GM12874 (cell line): ENCODE results near the gene POLN.

ENCODE experiments used
- TF ChIP-seq, protein P1 (sequence below): IDR thresholded peaks from 2 replicates; pipeline ENCODE4 v1.5.1; 2011; ENCODE audit warnings: low read depth, mild to moderate bottlenecking, control low read depth, low read length, moderate library complexity; ENCODE audit not compliant: insufficient read depth

POLN gene

DNA sequence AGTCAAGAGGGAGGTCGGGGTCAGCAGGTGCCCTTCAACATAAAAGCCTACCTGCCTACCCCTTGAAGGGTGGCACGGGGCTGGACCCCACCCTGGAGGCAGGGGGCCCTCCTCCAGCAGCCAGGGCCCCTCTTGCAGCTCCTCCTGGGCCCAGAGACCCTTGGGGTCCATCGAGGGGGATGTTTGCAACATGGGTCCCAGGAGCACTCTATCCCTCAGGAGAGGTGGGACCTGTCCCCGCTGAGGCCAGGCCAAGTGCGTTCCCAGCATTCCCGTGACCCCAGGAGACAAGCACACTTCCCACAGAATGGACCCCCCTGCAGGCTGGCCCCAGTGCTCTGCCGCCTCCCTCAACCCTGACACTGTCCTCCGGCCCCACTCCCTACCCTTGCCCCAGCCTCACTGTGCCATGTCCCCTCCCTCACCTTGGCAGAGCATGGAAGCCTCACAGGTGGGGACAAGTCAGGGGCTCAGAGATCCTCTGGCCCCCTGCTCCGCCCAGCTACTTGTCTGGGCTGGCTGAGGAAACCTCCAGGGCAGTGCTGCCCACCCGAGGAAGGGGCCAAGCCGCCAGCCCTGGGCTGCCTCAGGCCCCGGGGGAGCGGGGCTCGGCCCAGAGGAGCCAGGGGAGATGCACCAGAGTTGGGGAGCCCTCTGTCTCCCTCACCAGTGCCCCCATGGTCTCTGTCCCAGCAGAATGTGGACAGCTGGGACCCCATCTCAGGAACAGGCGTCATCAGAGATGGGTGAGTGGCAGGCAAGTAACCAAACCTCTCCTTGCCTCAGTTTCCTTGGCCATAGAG, 17.8 kb upstream of the POLN start:
- TF ChIP-seq, protein P1, sequence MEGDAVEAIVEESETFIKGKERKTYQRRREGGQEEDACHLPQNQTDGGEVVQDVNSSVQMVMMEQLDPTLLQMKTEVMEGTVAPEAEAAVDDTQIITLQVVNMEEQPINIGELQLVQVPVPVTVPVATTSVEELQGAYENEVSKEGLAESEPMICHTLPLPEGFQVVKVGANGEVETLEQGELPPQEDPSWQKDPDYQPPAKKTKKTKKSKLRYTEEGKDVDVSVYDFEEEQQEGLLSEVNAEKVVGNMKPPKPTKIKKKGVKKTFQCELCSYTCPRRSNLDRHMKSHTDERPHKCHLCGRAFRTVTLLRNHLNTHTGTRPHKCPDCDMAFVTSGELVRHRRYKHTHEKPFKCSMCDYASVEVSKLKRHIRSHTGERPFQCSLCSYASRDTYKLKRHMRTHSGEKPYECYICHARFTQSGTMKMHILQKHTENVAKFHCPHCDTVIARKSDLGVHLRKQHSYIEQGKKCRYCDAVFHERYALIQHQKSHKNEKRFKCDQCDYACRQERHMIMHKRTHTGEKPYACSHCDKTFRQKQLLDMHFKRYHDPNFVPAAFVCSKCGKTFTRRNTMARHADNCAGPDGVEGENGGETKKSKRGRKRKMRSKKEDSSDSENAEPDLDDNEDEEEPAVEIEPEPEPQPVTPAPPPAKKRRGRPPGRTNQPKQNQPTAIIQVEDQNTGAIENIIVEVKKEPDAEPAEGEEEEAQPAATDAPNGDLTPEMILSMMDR = no peak

DNA sequence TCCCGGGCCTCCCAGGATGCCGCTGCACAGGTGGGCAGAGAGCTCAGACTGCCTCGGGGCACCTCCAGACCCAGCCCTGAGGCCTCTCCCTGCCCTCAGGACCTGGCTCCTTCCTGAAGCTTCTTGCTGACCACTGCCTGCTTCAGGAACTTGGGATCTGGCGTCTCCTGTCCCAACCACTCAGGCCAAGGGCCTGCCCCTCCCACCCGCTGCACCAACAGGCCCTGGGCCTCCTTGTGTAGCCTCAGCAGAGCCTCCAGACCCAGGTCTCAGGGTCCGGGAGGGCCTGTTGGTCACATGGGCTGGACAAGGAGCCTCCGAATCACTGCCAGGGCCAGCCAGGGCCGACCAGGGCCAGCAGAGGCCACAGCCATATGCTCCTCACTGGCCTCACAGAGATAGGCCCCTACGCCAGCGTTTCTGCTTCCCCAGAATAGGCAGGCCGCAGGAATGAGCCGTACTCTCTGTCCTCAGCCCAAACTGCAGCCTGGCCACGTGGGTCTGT, 17.2 kb upstream of the POLN start:
- TF ChIP-seq, protein P1 = no peak

DNA sequence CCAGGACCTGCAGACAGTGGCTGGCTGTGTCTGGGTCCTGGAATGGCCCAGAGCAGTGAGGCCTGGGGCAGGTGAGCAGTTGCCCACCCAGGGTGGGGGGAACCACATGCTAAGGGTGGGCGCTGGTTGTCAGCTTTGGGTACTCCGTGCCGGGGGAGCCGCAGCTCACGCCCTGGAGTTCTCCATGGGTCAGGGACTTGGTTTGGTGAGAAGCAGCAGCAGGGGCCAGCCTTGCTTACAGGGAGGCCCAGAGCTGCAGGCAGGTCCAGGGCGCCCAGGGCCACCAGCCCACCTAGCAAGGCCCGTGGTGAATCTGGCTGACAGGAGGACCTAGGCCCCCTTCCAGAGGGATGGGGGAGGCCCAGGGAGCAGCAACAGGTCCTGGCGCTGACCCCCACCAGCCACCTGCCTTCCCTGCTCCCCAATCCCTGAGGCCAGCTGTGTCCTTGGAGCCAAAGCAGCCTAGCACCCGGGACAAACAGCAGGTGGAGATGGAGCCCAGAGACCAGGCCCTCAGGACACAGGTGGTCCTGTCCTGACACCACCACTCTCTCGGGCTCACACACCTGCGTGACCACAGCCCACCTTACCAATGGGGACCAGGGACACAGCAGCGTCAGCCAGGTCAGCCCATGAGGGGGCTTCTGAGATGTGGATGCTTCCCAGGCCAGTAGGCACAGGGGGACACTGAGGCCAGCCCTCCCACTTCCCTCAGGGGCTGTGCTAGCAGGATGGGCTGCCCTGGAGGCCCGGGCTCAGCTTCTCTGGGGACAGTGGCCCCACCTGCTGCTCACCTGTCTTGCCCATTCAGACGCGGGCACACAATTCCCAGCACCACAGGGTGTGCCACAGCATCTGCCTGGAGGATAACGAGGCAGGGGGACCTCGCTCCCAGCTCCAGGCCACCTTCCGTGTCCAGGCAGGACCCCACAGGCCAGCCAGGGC, 16.4 kb upstream of the POLN start:
- TF ChIP-seq, protein P1 = no peak

DNA sequence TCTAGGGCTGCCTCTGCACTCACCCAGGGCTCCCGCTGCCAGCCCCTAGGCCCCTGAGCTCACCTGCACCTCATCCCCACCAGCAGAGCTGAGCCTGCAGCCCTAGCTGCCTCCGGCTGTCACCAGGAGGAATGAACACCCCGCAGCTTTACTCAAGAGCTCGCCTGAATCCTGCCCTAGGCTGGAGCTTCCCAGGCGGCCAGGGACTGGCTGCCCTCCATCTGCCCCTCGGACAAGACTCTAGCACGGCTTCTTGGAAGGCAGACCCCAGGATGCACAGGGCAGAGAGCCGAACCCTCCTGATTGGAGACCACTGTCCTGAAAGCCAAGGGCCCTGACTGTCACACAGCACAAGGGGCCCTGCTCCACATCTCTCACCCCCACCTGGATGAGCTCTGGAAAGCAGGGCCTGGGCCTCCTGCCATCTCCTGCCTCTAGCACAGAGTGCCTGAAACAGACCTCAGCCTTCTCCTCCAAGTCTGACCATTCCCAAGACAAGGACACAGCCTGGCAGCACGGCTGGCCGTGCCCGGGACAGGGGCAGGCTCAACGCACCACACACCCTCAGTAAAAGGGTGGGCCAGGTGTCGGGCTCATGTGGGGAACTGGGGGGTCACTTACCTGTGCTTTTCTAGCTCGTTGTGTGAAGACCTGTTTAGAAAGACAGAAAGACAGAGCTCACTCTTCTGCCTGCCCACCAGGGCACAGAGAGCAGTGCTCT, 15.6 kb upstream of the POLN start:
- TF ChIP-seq, protein P1 = no peak

DNA sequence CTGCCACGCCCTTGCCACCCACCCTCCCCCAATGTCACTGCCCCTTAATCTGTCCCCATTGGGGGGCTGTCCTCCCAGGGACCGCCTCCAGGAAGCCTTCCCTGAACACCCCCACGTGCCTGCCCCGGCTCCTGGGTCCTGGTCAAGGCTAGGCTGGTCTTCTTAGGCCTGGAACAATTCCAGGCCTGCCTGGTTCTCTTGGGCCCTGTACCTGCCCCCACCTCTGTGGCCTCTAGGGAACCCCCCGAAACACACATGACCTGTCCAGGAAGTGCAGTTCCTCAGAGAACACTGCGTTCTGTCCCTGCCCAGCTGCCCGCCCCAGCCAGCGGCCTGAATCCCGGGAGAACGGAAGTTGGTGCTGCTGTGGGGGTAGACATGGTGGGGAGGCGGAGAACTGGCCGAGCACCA, 14.9 kb upstream of the POLN start:
- TF ChIP-seq, protein P1 = no peak

DNA sequence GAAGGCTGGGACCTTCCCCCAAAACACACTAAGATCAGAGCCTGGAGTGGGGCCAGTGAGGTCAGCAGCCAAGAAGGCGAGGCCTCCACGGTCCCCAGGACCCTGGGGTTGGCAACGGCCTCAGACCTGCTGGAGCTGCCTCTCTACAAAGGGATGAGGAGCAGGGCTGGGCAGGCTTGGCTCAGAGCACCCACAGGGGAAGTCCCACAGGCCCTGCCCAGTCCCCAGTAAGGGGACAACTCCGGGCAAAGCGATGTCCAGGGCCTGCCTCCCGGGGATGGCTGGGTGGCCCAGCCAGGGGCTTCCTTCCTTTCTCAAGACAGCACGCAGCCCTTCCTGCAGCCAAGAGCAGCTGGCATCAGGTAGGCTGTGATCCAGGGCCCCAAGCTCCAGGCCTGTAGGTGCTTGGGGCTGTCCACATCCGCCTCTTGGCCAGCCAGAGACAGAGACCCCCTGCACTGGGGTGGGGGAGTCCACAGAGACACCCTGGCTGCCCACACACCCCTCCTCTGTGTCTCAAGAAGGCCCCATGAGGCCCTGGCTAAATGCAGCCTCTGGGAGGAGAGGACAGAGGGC, 14.3 kb upstream of the POLN start:
- TF ChIP-seq, protein P1 = no peak
